Stimulated activated CD4-positive, alpha-beta T cell treated with anti-CD3 and anti-CD28 coated beads, Interleukin-1b, Interleukin-23, amount 100 ng/mL, for 24 hours (primary cell): ENCODE data around the gene CYB5A.
A peak's percentile ranks its signal among the peaks of the same experiment; 100 is the strongest.

ENCODE experiments used
- DNase-seq, 4 experiments: peaks; one replicate each; pipeline ENCODE4 v3.0.0-alpha.2; 2020; ENCODE audit warnings: low read depth in 4 of 4, low spot score in 1 of 4

CYB5A gene

GRCh38 chr18:74219056-74219455, 72.7 kb downstream of the CYB5A start:
- no peak for DNase-seq

DNA sequence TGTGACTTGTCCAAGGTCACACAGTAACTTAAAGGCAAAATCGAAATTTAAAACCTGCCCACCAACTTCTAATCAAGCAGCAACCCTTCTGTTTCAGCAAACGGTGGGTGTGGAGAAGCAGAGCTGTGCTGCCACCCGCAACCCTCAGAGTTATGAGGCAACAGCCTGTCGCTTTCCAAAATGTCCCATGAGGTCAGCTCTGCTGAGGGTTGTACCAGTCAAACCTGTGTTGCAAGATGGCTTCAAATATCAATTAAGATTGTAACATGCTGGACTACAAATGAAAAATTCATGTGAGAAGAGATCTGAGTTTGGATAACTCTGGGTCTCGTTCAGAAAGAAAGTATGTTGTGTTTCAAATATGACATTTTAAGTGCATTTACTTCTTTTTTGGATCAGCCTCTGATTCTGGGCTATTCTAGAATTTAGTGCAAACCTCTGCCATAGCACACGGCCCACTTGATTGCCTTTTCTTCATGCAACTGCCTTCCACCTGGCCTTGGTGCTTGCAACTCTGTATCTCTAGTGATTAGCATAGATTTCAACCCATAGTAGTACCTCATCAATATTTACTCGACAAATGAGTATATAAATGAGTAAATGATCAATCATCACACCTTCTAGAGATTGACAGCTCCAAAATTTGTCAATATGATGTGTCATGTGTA, 74.2 kb downstream of the CYB5A start:
- no peak for DNase-seq

- DNase-seq: no peak
These were observed 75.1 kb downstream of the CYB5A start for GRCh38 chr18:74216661-74217110.

DNA sequence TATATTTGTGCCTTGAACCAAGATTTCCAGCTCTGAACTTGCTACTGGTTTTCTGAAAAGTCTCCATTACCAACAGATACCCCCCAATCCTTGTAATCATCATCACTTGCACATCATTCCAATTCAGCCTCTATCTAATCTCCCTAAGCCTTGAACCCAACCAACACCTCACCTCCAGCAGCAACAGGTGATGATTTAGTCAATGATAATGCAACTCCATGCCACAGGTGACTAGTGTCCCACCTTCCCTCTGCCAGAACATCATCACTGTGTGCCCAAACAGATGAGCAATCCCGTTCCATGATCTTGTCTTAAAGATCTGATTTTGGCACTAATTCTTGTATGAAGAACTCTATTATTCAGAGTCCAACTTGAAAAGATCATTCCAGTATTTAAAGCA, 75.9 kb downstream of the CYB5A start:
- no peak for DNase-seq

DNA sequence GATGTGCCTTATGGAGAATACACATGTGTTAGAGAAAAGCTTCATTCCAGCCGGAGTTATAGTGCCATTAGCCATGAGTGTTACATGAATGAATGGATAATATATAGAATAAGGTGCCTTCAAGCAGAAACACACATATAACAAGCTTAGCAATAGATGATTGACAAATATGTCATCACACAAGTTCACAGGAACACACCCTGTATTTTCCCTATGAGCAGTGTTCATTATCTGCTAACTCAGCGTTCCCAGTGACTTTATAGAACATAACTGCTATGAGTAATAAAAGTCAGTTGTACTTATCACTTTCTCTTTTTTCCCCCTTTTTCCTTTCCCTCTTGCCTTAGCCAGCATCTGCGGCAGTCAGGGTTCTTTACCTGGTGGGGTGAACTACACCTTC, 78.3 kb downstream of the CYB5A start:
- no peak for DNase-seq

- peak in 1 of 4 experiments; percentile 12 for DNase-seq
These were observed 87.1 kb downstream of the CYB5A start for GRCh38 chr18:74204526-74205152.

DNA sequence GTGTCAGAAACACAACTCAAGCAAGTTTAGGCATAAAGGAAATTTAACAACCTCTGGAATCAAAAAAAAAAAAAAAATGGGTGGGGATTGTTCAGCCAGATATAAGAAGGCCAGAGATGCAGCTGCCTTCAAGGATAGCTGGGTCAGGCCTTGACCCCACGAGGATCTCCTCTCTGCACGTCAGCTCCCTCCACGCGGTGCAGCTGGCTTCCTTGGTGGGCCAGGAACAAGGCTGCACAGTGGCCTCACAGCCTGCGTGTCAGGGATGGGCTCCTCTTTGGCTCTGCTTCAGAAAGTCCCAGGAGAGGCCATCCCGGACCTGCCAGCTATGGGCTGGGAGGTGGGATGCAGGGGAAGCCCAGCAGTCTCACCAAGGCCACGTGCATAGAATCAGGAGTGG, 88.0 kb downstream of the CYB5A start:
- no peak for DNase-seq
